ENCODE measurements around the gene DPY19L2. TPM values are rescaled to one million over a fixed set of nuclear protein-coding genes. Genes with fewer than 3 reads are reported as not detected.
"Not testable (repeated sequence)": the region's sequence is repeated elsewhere in the genome, so short reads cannot be mapped to it uniquely, and the experiment has no call there.

The DPY19L2 gene
- total RNA-seq, 1 donor from 2014 or later, result 7.3 TPM

- not testable (repeated sequence) for H4K20me1 ChIP-seq (ENCODE audit: insufficient read depth, low read length); H3K27me3 ChIP-seq (ENCODE audit: insufficient read depth, low read length); H3K4me1 ChIP-seq (ENCODE audit: insufficient read depth, low read length); H3K9me3 ChIP-seq (ENCODE audit: insufficient read depth, low read depth, low read length); H3K4me3 ChIP-seq (ENCODE audit: insufficient read depth, low read depth, low read length); H3K27me3 Mint-ChIP-seq (ENCODE audit: low read depth, unreplicated experiment); H3K36me3 ChIP-seq (ENCODE audit: insufficient read depth, low read length); H3K79me2 ChIP-seq (ENCODE audit: insufficient read depth, low read length); H3K27ac Mint-ChIP-seq (ENCODE audit: unreplicated experiment); H2AFZ ChIP-seq (ENCODE audit: low read depth, low read length); FAIRE-seq; H3K36me3 Mint-ChIP-seq (ENCODE audit: low read depth, unreplicated experiment); H3K9me3 Mint-ChIP-seq (ENCODE audit: unreplicated experiment); H3K4me3 Mint-ChIP-seq (ENCODE audit: unreplicated experiment); H3K4me1 Mint-ChIP-seq (ENCODE audit: low read depth, unreplicated experiment)
- peak overlapping the region; percentile 66 for H3K4me2 ChIP-seq (ENCODE audit: low read length)
- DNase-seq (ENCODE audit: low read depth), result peak; percentile 59
- peak overlapping the region; percentile 47 for H3K27ac ChIP-seq (ENCODE audit: low read depth, low read length)
- H3K9ac ChIP-seq (ENCODE audit: low read length), result peak overlapping the region; percentile 43
Measured at GRCh38 chr12:63680758-63681157, 12.5 kb upstream of the DPY19L2 start.

GRCh38 chr12:63672550-63672949, 4.3 kb upstream of the DPY19L2 start:
- H3K4me3 Mint-ChIP-seq (ENCODE audit: unreplicated experiment); H3K4me1 ChIP-seq (ENCODE audit: insufficient read depth, low read length); H3K27me3 ChIP-seq (ENCODE audit: insufficient read depth, low read length); H3K9ac ChIP-seq (ENCODE audit: low read length); DNase-seq (ENCODE audit: low read depth); H3K9me3 ChIP-seq (ENCODE audit: insufficient read depth, low read depth, low read length); H3K27ac ChIP-seq (ENCODE audit: low read depth, low read length); H3K4me3 ChIP-seq (ENCODE audit: insufficient read depth, low read depth, low read length); H2AFZ ChIP-seq (ENCODE audit: low read depth, low read length); H3K27ac Mint-ChIP-seq (ENCODE audit: unreplicated experiment); H3K36me3 Mint-ChIP-seq (ENCODE audit: low read depth, unreplicated experiment); H3K4me1 Mint-ChIP-seq (ENCODE audit: low read depth, unreplicated experiment); H3K9me3 Mint-ChIP-seq (ENCODE audit: unreplicated experiment); H3K27me3 Mint-ChIP-seq (ENCODE audit: low read depth, unreplicated experiment); FAIRE-seq; H4K20me1 ChIP-seq (ENCODE audit: insufficient read depth, low read length); H3K36me3 ChIP-seq (ENCODE audit: insufficient read depth, low read length); H3K4me2 ChIP-seq (ENCODE audit: low read length); H3K79me2 ChIP-seq (ENCODE audit: insufficient read depth, low read length): not testable (repeated sequence)

GRCh38 chr12:63669936-63670335, 1.6 kb upstream of the DPY19L2 start:
- not testable (repeated sequence) for H3K36me3 ChIP-seq (ENCODE audit: insufficient read depth, low read length); H3K27ac ChIP-seq (ENCODE audit: low read depth, low read length); H3K27ac Mint-ChIP-seq (ENCODE audit: unreplicated experiment); H4K20me1 ChIP-seq (ENCODE audit: insufficient read depth, low read length); H3K9ac ChIP-seq (ENCODE audit: low read length); H3K4me3 ChIP-seq (ENCODE audit: insufficient read depth, low read depth, low read length); H3K27me3 ChIP-seq (ENCODE audit: insufficient read depth, low read length); H3K27me3 Mint-ChIP-seq (ENCODE audit: low read depth, unreplicated experiment); H3K36me3 Mint-ChIP-seq (ENCODE audit: low read depth, unreplicated experiment); H3K4me1 Mint-ChIP-seq (ENCODE audit: low read depth, unreplicated experiment); H3K79me2 ChIP-seq (ENCODE audit: insufficient read depth, low read length); FAIRE-seq; H3K4me1 ChIP-seq (ENCODE audit: insufficient read depth, low read length); H2AFZ ChIP-seq (ENCODE audit: low read depth, low read length); H3K9me3 ChIP-seq (ENCODE audit: insufficient read depth, low read depth, low read length); H3K9me3 Mint-ChIP-seq (ENCODE audit: unreplicated experiment)
- H3K4me2 ChIP-seq (ENCODE audit: low read length), result peak overlapping the region; percentile 88
- H3K4me3 Mint-ChIP-seq (ENCODE audit: unreplicated experiment), result peak overlapping the region; percentile 92
- peak; percentile 4 for DNase-seq (ENCODE audit: low read depth)

GRCh38 chr12:63669427-63669826, 1.1 kb upstream of the DPY19L2 start:
- not testable (repeated sequence) for H3K4me1 Mint-ChIP-seq (ENCODE audit: low read depth, unreplicated experiment); H3K79me2 ChIP-seq (ENCODE audit: insufficient read depth, low read length); H3K27me3 Mint-ChIP-seq (ENCODE audit: low read depth, unreplicated experiment); H2AFZ ChIP-seq (ENCODE audit: low read depth, low read length); H3K4me1 ChIP-seq (ENCODE audit: insufficient read depth, low read length); H3K27ac ChIP-seq (ENCODE audit: low read depth, low read length); H4K20me1 ChIP-seq (ENCODE audit: insufficient read depth, low read length); H3K27ac Mint-ChIP-seq (ENCODE audit: unreplicated experiment); H3K9me3 ChIP-seq (ENCODE audit: insufficient read depth, low read depth, low read length); H3K36me3 Mint-ChIP-seq (ENCODE audit: low read depth, unreplicated experiment); DNase-seq (ENCODE audit: low read depth); H3K9me3 Mint-ChIP-seq (ENCODE audit: unreplicated experiment); H3K27me3 ChIP-seq (ENCODE audit: insufficient read depth, low read length); H3K9ac ChIP-seq (ENCODE audit: low read length); H3K36me3 ChIP-seq (ENCODE audit: insufficient read depth, low read length); FAIRE-seq
- Histone ChIP-seq H3K4me2 (ENCODE audit: low read length) (peak overlapping the region; percentile 88), H3K4me3 (ENCODE audit: insufficient read depth, low read depth, low read length) (peak overlapping the region; percentile 72)
- peak overlapping the region; percentile 92 for H3K4me3 Mint-ChIP-seq (ENCODE audit: unreplicated experiment)

GRCh38 chr12:63668800-63669365, 590 bp upstream of the DPY19L2 start:
- H3K9ac ChIP-seq (ENCODE audit: low read length), result peak overlapping the region; percentile 84
- H3K79me2 ChIP-seq (ENCODE audit: insufficient read depth, low read length); H3K36me3 Mint-ChIP-seq (ENCODE audit: low read depth, unreplicated experiment): not testable (repeated sequence)

GRCh38 chr12:63663005-63663404, 5.3 kb downstream of the DPY19L2 start:
- not testable (repeated sequence) for H3K27me3 ChIP-seq (ENCODE audit: insufficient read depth, low read length); H2AFZ ChIP-seq (ENCODE audit: low read depth, low read length); H3K79me2 ChIP-seq (ENCODE audit: insufficient read depth, low read length); H3K36me3 Mint-ChIP-seq (ENCODE audit: low read depth, unreplicated experiment); H3K4me1 ChIP-seq (ENCODE audit: insufficient read depth, low read length); H3K4me1 Mint-ChIP-seq (ENCODE audit: low read depth, unreplicated experiment); H3K4me2 ChIP-seq (ENCODE audit: low read length); H3K9me3 Mint-ChIP-seq (ENCODE audit: unreplicated experiment); H3K4me3 Mint-ChIP-seq (ENCODE audit: unreplicated experiment); H3K36me3 ChIP-seq (ENCODE audit: insufficient read depth, low read length); H3K27me3 Mint-ChIP-seq (ENCODE audit: low read depth, unreplicated experiment); H4K20me1 ChIP-seq (ENCODE audit: insufficient read depth, low read length); H3K9me3 ChIP-seq (ENCODE audit: insufficient read depth, low read depth, low read length); DNase-seq (ENCODE audit: low read depth); H3K27ac ChIP-seq (ENCODE audit: low read depth, low read length); H3K27ac Mint-ChIP-seq (ENCODE audit: unreplicated experiment); H3K9ac ChIP-seq (ENCODE audit: low read length); H3K4me3 ChIP-seq (ENCODE audit: insufficient read depth, low read depth, low read length); FAIRE-seq

More at GRCh38 chr12:63668800-63669365, 590 bp upstream of the DPY19L2 start:
- not testable (repeated sequence) for H4K20me1 ChIP-seq (ENCODE audit: insufficient read depth, low read length); H3K36me3 ChIP-seq (ENCODE audit: insufficient read depth, low read length); H3K9me3 ChIP-seq (ENCODE audit: insufficient read depth, low read depth, low read length); H3K27me3 Mint-ChIP-seq (ENCODE audit: low read depth, unreplicated experiment); H3K4me1 Mint-ChIP-seq (ENCODE audit: low read depth, unreplicated experiment); H3K27me3 ChIP-seq (ENCODE audit: insufficient read depth, low read length); H3K9me3 Mint-ChIP-seq (ENCODE audit: unreplicated experiment); H3K4me1 ChIP-seq (ENCODE audit: insufficient read depth, low read length); H3K27ac ChIP-seq (ENCODE audit: low read depth, low read length); FAIRE-seq; H3K27ac Mint-ChIP-seq (ENCODE audit: unreplicated experiment)
- peak overlapping the region; percentile 72 for H3K4me3 ChIP-seq (ENCODE audit: insufficient read depth, low read depth, low read length)
- peak overlapping the region; percentile 88 for H3K4me2 ChIP-seq (ENCODE audit: low read length)
- peak overlapping the region; percentile 91 for H2AFZ ChIP-seq (ENCODE audit: low read depth, low read length)
- DNase-seq (ENCODE audit: low read depth), result peak; percentile 31
- H3K4me3 Mint-ChIP-seq (ENCODE audit: unreplicated experiment), result peak overlapping the region; percentile 92
